Stimulated activated CD8-positive, alpha-beta memory T cell treated with anti-CD3 and anti-CD28 coated beads, Interleukin-7, amount 100 ng/mL, for 4 hours (primary cell): ENCODE measurements around the gene KRT35.

Source experiments
- DNase-seq, 2 donors: peaks; one replicate each; pipeline ENCODE4 v3.0.0-alpha.2; 2020; ENCODE audit warnings: low read depth in 2 of 2

The KRT35 gene

GRCh38 chr17:41511716-41512115 lies 30.8 kb upstream of the KRT35 start:
- DNase-seq: no peak

DNA sequence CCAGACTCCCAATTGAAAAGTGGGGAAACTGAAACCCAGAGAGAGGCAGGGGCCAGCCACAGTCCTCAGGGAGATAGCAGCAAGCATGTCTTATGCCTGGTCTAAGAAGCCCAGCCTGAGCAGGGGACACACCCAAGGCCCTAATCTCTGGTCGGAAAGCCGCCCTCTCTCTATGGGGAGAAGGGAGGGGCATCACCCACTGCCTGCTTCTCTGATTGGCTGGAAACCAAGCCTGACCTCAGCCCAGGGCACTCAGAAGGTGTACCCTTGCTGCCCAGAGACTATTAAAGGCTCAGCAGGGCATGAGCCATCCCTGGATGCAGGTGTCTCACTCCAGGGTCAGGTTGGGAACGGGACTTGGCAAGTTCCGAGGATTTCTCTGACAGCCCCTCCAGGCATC lies 30.2 kb upstream of the KRT35 start:
- no peak for DNase-seq

- no peak for DNase-seq
Observed at GRCh38 chr17:41510251-41511065, 29.5 kb upstream of the KRT35 start.

GRCh38 chr17:41507315-41507880 lies 26.4 kb upstream of the KRT35 start:
- no peak for DNase-seq

DNA sequence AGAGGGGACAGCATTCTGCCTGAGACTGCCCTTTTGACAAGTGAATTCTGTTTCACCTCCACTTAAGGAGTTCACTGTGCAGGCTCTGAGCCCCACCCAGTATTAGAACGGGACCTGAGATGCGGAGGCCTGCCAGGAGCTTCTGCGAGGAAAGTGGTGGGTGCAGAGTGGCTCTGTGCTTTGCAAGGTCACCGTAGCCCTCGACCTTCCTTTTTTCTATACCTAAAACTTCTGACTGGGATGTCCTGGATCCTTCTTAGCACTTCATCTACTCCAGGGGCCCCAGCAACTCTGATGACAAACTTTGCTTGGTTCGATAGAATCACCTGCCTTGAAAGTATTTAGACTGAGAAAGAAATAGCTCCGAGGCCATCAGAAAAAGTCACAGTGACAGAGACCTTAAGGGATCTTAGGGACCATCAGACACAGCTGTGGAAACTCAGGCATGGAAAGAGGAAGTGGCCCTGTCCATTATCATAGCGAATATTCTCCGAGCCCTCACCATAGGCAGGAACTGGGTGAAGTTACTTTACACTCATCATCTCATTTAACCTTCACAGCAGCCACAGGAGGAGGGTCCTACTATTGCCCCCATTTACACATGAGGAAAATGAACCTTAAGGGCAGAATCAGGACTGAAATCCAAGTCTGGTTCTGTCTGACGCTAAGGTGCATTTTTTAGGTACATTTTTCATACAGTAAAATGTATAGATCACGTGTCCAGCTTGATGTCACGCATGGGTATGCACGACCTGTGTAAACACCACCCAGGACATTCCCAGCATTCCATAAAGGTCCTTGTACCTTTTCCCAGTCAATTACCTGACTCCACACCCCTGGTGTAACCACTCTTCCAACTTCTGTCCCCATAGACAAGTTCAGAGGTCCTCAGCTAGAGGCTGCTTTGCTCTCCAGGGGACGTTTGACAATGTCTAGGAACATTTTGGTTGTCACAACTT lies 25.1 kb upstream of the KRT35 start:
- DNase-seq: no peak

DNA sequence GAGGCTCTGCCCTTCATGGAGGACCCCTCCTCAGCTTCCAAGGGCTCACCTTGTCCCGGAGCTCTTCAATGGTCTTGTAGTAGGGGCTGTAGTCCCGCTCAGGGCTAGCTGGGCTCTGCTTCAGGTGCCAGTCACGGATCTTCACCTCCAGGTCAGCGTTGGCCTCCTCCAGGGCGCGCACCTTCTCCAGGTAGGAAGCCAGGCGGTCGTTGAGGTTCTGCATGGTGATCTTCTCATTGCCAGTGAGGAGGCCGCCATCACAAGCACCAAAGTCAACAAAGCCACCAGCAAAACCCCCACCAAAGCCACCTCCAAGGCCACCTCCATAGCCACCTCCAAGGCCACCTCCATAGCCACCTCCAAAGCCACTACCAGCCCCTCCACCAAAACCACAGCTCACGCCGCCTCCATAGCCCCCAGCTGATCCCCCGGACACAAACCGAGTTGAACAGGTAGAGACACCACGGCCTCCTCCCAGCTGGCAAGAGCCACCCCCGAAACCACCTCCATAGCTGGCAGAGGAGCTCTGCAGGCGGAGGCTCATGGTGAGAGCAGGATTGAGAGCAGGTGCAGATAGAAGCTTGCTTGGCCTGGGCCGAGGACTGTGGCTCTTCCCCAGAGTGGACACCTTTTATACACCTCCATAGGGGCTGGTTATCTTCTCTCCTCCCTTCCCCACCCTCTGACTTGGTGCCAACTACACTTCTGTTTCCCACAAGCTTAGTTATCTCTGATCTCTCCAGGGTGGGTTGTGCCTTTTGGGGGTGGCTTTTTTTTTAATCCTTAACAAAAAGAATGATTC lies 24.3 kb upstream of the KRT35 start, which contains the start of gene KRT13:
Gene KRT13 (minus strand): TSS at position 606 of the 802 bp plus-strand sequence. CDS start 62 bp downstream, at position 544.
- DNase-seq: no peak

- DNase-seq: no peak
Observed at GRCh38 chr17:41504246-41504977, 23.5 kb upstream of the KRT35 start.

GRCh38 chr17:41503202-41503601 lies 22.3 kb upstream of the KRT35 start:
- DNase-seq: no peak

- DNase-seq: no peak
Observed at GRCh38 chr17:41500131-41500911, 19.4 kb upstream of the KRT35 start.

DNA sequence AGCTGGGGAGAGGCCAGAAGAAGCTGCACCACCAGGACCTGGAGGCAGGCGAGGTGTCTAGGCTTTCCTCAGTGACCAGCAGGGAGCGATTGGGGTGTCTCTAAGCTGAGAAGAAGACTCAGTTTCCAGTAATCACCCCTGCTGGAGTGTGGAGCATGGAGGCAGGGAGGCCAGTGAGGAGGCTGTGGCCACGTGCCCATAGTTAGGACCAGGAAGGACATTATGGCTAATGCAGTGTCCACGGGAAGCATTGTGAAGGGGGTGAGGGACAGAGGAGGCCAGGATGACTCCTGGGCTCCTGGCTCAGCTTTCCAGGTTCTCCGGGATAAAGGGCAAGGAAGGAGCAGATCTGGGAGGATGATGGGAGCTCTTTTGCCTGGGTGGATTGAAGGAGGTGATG lies 18.8 kb upstream of the KRT35 start:
- no peak for DNase-seq

DNA sequence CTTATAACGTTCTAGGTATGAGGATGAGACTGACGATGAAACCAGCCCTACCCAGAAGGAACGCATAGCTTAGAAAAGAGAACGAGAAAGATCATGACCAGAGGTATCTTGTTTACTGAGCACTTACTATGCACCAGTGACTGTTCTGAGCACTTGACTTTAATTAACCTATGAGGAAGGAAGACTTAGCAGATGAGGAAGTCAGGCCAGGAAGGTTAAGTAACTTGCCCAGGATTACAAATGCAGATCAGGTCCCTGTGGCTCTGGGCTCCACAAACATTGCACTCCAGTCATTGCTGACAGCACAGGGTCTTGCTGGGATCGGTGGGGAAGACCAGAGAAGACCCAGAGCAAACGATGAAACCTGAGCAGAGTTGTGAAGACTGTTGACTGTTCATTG lies 17.3 kb upstream of the KRT35 start:
- DNase-seq: no peak

- DNase-seq: peak in 1 of 2 donors; percentile 33
Observed at GRCh38 chr17:41496803-41497484, 16.0 kb upstream of the KRT35 start.

DNA sequence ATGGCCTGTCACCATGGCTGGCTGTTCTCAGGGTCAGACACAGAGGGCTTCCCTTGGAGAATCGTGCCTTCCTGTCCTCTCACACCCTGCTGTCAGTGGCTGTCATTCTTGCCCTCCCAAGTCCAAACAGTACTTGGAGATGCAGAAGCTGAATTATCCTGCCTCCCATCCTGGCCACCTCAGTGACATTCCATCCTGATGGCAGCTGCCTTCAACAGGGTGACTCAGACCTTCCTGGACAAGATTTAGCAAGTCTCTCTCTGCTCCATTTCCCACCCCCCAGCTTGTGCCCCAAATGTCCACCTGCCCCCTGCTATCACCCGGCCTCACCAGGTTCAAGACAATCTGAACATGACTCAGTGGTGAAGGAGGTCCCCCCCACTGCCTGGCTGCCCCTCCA lies 13.6 kb upstream of the KRT35 start:
- DNase-seq: no peak

GRCh38 chr17:41492771-41493170 lies 11.8 kb upstream of the KRT35 start:
- no peak for DNase-seq

DNA sequence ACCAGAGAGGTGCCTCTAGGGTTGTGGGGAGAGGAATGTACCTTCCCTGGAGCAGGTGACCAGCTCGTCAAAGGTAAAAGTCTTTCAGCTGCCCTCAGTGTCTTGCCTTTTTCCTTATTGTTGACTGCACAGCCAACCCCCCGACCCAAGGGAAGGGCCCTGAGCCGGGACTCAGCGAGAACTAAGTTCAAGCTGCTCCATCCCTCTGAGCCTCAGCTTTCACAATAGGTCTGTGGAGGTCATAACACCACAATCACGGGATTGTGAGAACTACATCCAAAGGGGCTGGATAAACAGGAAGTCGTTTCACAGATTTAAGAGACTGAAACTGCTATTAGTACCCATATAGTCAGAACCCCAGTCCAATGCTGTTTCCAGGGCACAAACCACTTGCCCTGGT lies 11.4 kb upstream of the KRT35 start:
- no peak for DNase-seq

- no peak for DNase-seq
Observed at GRCh38 chr17:41491476-41491875, 10.5 kb upstream of the KRT35 start.

DNA sequence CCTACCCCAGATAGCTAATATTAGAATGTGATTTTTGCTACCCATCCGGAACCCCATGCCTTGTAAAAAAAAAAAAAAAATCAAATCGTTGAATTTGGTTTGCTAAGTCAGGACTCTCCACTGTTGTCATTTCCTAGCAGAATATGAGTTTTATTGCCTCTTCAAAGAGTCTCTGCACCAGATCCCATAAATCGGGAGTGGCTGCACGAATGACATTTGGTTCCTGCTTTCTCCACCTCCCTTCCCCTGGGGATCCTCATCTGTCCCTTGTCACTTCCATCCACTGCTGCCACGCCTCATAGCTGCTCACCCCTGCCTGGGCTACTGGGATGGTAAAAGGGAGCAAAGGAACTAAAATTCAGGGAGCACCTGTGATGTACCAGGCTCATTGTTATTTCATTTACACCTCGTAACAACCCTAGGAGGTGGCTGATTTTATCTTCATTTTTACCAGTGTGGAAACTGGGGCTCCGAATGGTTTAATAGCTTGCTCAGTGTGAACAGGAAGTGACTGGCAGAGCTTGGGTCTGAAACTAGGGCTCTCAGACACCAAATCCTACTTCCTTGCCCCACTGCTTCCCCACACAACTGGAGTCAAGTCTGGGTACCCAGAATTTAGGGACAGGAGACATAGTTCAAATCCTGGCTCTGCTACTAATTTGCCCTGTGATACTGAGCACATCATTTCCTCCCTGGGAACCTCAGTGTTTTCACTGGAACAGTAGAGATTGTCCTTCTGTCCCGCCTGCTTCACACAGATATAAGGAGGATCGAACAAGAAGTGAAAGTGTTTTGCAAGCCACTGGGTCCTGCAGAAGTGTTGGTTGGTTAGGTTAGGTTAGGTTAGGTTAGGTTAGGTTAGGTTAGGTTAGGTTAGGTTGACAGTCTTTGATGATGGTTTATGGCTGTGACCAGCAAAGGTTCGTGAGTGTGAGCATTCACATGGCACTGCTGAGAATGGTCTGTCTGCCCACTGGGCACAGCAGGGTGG lies 9.3 kb upstream of the KRT35 start:
- DNase-seq: no peak

DNA sequence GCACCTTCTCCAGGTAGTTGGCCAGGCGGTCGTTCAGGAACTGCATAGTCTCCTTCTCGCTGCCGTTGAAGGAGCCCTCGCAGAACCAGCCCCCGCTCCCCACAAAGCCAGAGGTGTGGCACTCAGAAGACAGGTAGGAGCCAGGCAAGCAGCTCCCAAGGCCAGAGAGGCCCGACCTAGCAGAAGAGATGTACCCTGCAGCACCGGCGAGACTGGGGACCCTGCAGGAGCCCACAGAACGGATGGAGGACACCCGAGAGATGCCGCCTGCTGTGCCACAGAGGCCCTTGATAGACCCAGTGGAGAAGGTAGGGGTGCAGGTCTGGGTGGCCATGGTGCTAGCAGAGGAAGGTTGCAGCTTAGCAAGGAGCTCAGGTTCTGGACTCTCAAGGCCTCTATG lies 8.6 kb upstream of the KRT35 start, which contains the start of gene KRT36:
Gene KRT36 (minus strand): TSS at position 380 of the 400 bp plus-strand sequence. CDS start 46 bp downstream, at position 334.
- DNase-seq: no peak
